Memory B cell (primary cell): ENCODE results near the gene CDH19.

Experiments used
- ATAC-seq: fragments of 150-1000 bp; cut with Tn5 transposase; 2 replicates; pipeline ENCODE4 v1.10.0; 2021; ENCODE audit warnings: low read depth, mild to moderate bottlenecking, moderate library complexity
- DNase-seq, 2 donors: peaks; one replicate each; pipeline ENCODE4 v3.0.0; 2022; ENCODE audit warnings: low spot score in 2 of 2
- H3K27ac Mint-ChIP-seq: one replicate; pipeline ENCODE4 v1.8.0; 2022; ENCODE audit warnings: mild to moderate bottlenecking, moderate library complexity, mixed read lengths
- H3K27me3 Mint-ChIP-seq: one replicate; pipeline ENCODE4 v1.8.0; 2022; ENCODE audit warnings: mixed read lengths
- H3K36me3 Mint-ChIP-seq: one replicate; pipeline ENCODE4 v1.8.0; 2022; ENCODE audit warnings: mild to moderate bottlenecking, mixed read lengths
- H3K4me1 Mint-ChIP-seq: one replicate; pipeline ENCODE4 v1.8.0; 2022; ENCODE audit warnings: mixed read lengths
- H3K4me3 Mint-ChIP-seq: one replicate; pipeline ENCODE4 v1.8.0; 2022; ENCODE audit warnings: mild to moderate bottlenecking, moderate library complexity, mixed read lengths
- H3K9me3 Mint-ChIP-seq: one replicate; pipeline ENCODE4 v1.8.0; 2022; ENCODE audit warnings: mixed read lengths

Gene CDH19

DNA sequence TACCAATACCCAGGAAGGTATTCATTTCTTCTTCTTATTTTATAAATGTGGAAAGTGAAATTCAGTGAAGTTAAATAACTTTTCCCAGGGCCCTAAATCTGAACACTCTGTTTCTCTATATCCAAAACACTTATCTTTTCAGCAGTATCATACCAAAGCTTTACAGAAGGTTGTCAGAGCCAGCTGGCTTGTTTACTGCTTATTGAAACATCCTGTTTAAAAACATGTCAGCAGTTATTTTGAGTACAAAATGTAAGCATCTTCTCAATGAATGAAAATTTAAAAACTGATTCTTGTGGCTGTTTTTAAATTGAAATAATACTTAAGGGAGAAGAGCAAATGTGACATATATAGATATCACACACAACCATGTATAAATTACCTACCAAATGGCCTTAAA is 11.3 kb upstream of the CDH19 start:
- H3K9me3 Mint-ChIP-seq, result no peaks in the 10 kb centered on the region
- no peaks in the 10 kb centered on the region for H3K4me1 Mint-ChIP-seq
- H3K4me3 Mint-ChIP-seq, result no peak overlapping the region
- H3K36me3 Mint-ChIP-seq, result no peaks in the 10 kb centered on the region
- no peak for DNase-seq
- no peak for ATAC-seq
- no peaks in the 10 kb centered on the region for H3K27me3 Mint-ChIP-seq
- no peak overlapping the region for H3K27ac Mint-ChIP-seq

DNA sequence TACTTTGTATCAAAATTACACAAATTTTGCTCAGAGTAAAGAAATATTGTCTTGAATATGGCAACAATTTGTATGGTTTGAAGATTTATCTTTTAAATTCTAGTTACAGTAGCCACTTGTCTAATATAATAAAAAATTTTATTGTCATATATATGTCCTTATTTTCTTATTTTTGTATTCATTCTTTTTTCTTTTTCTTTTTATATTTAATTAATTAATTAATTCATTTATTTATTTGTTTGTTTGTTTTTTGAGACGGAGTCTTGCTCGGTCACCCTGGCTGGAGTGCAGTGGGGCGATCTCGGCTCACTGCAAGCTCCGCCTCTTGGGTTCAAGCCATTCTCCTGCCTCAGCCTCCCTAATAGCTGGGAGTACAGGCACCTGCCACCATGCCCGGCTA is 3.7 kb upstream of the CDH19 start:
- Mint-ChIP-seq H3K27me3 (no peaks in the 10 kb centered on the region), H3K27ac (no peak overlapping the region), H3K36me3 (no peaks in the 10 kb centered on the region), H3K4me3 (no peak overlapping the region), H3K4me1 (no peaks in the 10 kb centered on the region), H3K9me3 (no peaks in the 10 kb centered on the region)
- DNase-seq, result no peak
- no peak for ATAC-seq

DNA sequence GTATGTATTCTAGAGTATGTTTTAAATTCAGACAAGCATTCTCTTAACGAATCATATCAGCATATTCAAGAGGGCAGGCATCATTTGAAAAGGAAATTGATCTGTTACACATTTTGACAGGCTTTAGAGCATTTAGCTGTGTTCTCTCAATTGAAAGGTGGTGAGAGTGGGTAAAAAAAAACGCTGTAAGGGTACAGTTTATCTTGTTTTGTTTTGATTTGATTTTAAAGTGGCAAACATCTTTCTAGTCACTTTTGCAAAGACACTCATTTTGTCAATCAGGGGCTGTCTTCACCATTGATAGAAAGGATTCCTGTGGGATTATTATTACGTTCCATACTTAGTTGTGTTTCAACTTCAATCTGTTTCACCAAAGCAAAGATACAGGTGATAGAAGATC is 2.2 kb downstream of the CDH19 start:
- Mint-ChIP-seq H3K9me3 (no peaks in the 10 kb centered on the region), H3K36me3 (no peaks in the 10 kb centered on the region), H3K4me3 (no peak overlapping the region), H3K27ac (no peak overlapping the region), H3K4me1 (no peaks in the 10 kb centered on the region), H3K27me3 (no peaks in the 10 kb centered on the region)
- no peak for DNase-seq
- no peak for ATAC-seq

- H3K4me3 Mint-ChIP-seq, result no peak overlapping the region
- no peaks in the 10 kb centered on the region for H3K27me3 Mint-ChIP-seq
- no peak for ATAC-seq
- no peaks in the 10 kb centered on the region for H3K36me3 Mint-ChIP-seq
- H3K4me1 Mint-ChIP-seq, result no peaks in the 10 kb centered on the region
- DNase-seq, result no peak
- H3K9me3 Mint-ChIP-seq, result peaks cover 3% of the 10 kb centered on the region
- H3K27ac Mint-ChIP-seq, result no peak overlapping the region
Observed at GRCh38 chr18:66599190-66599589, 4.7 kb downstream of the CDH19 start.

- Mint-ChIP-seq H3K27ac (no peak overlapping the region), H3K4me3 (no peak overlapping the region), H3K4me1 (no peaks in the 10 kb centered on the region), H3K36me3 (no peaks in the 10 kb centered on the region), H3K27me3 (no peaks in the 10 kb centered on the region), H3K9me3 (no peaks in the 10 kb centered on the region)
- no peak for DNase-seq
- ATAC-seq, result no peak
Observed at GRCh38 chr18:66587430-66587829, 16.5 kb downstream of the CDH19 start.

DNA sequence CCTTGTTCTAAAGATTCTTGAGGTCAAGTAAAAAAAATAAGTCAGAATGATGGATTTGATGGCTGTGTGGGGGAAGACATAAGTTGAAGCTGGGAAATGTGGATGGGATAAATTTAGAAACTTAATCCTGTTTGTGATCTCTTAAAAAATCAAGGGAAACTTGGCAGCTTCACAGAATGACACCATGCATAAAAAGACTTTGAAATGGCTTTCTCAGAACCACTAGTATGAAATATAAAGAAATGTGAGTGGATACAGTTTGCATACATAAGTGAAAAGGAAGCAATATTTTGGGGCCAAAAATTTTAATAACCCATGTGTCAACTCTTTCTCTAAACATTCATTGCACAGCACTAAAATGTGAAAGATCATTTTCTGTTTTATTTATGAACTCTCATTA is 21.7 kb downstream of the CDH19 start:
- no peak overlapping the region for H3K27ac Mint-ChIP-seq
- H3K27me3 Mint-ChIP-seq, result no peaks in the 10 kb centered on the region
- no peak overlapping the region for H3K4me3 Mint-ChIP-seq
- ATAC-seq, result no peak
- H3K4me1 Mint-ChIP-seq, result no peaks in the 10 kb centered on the region
- no peak for DNase-seq
- H3K36me3 Mint-ChIP-seq, result no peaks in the 10 kb centered on the region
- H3K9me3 Mint-ChIP-seq, result no peaks in the 10 kb centered on the region

DNA sequence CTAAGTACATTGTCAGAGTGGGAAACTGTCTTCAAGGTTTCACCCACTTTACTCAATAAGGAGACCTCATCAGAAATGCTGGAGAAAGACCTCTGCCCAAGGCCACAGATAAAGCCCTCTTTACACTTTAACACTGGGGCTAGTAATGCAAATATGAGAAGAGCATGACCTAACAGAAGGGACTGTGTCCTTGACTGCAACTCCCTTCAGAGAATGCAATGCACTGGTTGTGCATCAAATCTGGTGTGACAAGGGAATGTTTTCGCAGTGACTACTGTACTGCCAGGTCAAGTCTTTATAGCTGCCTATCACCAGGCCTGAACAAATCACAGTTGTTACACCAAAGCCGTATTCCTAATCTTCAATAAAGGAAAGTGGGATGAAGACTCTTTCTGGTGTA is 28.6 kb downstream of the CDH19 start:
- H3K27me3 Mint-ChIP-seq, result no peaks in the 10 kb centered on the region

DNA sequence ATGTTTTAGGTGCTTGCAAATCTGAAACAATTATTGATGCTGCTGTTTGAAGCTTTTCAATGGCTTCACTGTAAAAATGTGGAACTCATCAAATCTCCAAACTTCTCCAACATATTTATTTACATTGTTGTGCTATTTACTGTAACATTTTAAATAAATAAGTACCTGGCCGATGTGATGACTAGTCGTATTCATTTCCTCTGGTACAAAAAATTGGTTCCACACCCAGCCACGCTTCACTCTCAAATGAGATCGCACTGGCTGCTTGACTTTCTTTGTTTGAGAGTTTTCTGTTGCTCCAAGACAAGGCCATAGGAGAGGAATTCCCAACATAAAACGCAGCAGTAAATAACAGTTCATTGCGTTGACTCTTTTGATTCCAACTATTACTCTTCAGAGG is 32.0 kb downstream of the CDH19 start:
- Mint-ChIP-seq H3K27me3 (no peaks in the 10 kb centered on the region), H3K4me3 (no peak overlapping the region), H3K9me3 (peaks cover 1% of the 10 kb centered on the region), H3K27ac (no peak overlapping the region), H3K36me3 (no peaks in the 10 kb centered on the region), H3K4me1 (no peaks in the 10 kb centered on the region)
- DNase-seq (no peak), ATAC-seq (no peak)

More for the DNA sequence above, 28.6 kb downstream of the CDH19 start:
- ATAC-seq (no peak), DNase-seq (no peak)
- no peak overlapping the region for H3K27ac Mint-ChIP-seq
- H3K4me3 Mint-ChIP-seq, result no peak overlapping the region
- H3K9me3 Mint-ChIP-seq, result no peaks in the 10 kb centered on the region
- H3K4me1 Mint-ChIP-seq, result no peaks in the 10 kb centered on the region
- no peaks in the 10 kb centered on the region for H3K36me3 Mint-ChIP-seq

DNA sequence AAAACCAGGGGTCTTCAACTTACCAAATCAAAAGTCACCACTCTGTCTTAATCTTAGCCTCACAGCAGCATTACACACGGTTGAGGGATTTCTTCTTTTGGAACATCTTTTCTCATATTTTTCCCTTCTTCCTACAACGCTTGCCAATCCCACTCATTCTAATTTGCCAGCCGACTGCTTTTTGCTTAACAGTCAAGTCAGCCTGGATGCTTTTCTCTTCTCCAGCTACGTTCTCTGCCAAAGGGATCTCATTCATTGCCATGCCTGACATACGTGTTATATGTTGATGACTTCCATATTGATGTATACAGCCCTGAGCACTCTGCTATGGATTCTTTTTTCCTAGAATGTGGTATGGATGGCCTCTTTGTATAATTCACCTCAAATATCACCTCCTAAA is 37.3 kb downstream of the CDH19 start:
- ATAC-seq, result no peak
- H3K4me3 Mint-ChIP-seq, result no peak overlapping the region
- H3K4me1 Mint-ChIP-seq, result no peaks in the 10 kb centered on the region
- no peaks in the 10 kb centered on the region for H3K27me3 Mint-ChIP-seq
- no peak overlapping the region for H3K27ac Mint-ChIP-seq
- no peak for DNase-seq
- no peaks in the 10 kb centered on the region for H3K36me3 Mint-ChIP-seq
- H3K9me3 Mint-ChIP-seq, result peaks cover 3% of the 10 kb centered on the region

DNA sequence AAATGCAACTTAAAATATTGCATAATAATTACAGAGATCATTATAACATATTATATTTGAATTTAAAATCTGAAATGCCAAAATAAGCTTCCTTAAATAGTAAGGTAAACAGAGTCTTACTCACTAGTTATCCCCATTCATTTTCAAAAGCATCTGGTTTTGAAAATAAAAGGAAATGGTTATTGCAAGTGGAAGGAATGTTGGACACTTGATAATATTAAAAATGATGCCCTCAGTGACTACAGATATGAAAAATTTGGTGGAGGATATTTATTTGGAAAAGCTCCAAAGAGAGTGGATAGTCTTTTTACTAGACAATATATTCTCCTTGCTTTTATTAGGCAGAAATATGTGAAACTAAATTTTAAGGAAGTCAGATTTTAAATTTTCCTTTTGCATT is 39.7 kb downstream of the CDH19 start:
- Mint-ChIP-seq H3K27ac (no peak overlapping the region), H3K9me3 (peaks cover 3% of the 10 kb centered on the region), H3K36me3 (no peaks in the 10 kb centered on the region), H3K27me3 (no peaks in the 10 kb centered on the region), H3K4me3 (no peak overlapping the region), H3K4me1 (no peaks in the 10 kb centered on the region)
- ATAC-seq (no peak), DNase-seq (no peak)

GRCh38 chr18:66562279-66562678 is 41.6 kb downstream of the CDH19 start:
- peaks cover 3% of the 10 kb centered on the region for H3K9me3 Mint-ChIP-seq
- DNase-seq (no peak), ATAC-seq (no peak)
- H3K36me3 Mint-ChIP-seq, result no peaks in the 10 kb centered on the region
- H3K4me3 Mint-ChIP-seq, result no peak overlapping the region
- H3K27me3 Mint-ChIP-seq, result no peaks in the 10 kb centered on the region
- no peaks in the 10 kb centered on the region for H3K4me1 Mint-ChIP-seq
- no peak overlapping the region for H3K27ac Mint-ChIP-seq

DNA sequence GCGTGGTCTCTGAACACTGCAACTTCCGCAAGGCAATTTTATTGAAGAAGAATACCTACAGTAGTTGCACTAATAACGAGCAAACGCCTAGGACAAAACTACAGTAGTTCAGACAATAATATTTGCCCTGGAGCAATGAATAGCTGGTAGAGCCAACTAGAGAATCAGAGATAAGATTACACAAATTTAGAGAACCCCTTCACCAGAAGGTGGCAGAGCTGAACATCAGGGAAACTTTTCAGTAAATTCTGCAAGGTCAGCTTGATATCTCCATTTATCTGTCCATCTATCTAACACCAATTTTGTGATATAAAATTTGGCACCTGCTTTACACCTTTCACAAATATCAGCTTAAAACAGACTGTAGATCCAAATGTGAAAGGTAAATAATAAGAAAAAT is 43.8 kb downstream of the CDH19 start:
- H3K9me3 Mint-ChIP-seq, result no peaks in the 10 kb centered on the region
- no peak overlapping the region for H3K4me3 Mint-ChIP-seq
- H3K27me3 Mint-ChIP-seq, result no peaks in the 10 kb centered on the region
- ATAC-seq (no peak), DNase-seq (no peak)
- no peaks in the 10 kb centered on the region for H3K36me3 Mint-ChIP-seq
- no peak overlapping the region for H3K27ac Mint-ChIP-seq
- no peaks in the 10 kb centered on the region for H3K4me1 Mint-ChIP-seq

GRCh38 chr18:66558773-66559172 is 45.1 kb downstream of the CDH19 start:
- no peaks in the 10 kb centered on the region for H3K36me3 Mint-ChIP-seq
- H3K27ac Mint-ChIP-seq, result no peak overlapping the region
- DNase-seq, result no peak
- no peak overlapping the region for H3K4me3 Mint-ChIP-seq
- no peaks in the 10 kb centered on the region for H3K27me3 Mint-ChIP-seq
- H3K9me3 Mint-ChIP-seq, result no peaks in the 10 kb centered on the region
- H3K4me1 Mint-ChIP-seq, result no peaks in the 10 kb centered on the region
- no peak for ATAC-seq

DNA sequence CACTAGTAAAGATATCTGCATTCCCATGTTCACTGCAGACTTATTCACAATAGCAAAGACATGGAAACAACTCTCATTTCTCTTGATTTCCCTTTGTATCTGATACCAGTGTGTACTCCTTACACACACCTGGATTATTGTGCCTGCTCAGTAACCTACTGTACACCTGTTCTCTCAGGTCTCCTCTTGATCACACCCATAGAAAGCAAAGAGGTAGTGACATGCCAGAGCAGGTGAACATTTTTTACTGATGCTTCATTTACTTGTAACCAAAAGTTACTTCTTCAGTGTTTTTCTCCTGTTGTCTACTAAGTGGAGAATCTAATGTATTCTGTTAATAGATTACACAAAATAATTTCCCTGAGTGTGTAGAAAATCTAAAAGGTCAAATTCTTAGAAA is 46.8 kb downstream of the CDH19 start:
- ATAC-seq (no peak), DNase-seq (no peak)
- no peaks in the 10 kb centered on the region for H3K36me3 Mint-ChIP-seq
- no peaks in the 10 kb centered on the region for H3K4me1 Mint-ChIP-seq
- H3K27me3 Mint-ChIP-seq, result no peaks in the 10 kb centered on the region
- no peak overlapping the region for H3K4me3 Mint-ChIP-seq
- H3K27ac Mint-ChIP-seq, result no peak overlapping the region
- no peaks in the 10 kb centered on the region for H3K9me3 Mint-ChIP-seq

- Mint-ChIP-seq H3K4me3 (no peak overlapping the region), H3K4me1 (no peaks in the 10 kb centered on the region), H3K9me3 (no peaks in the 10 kb centered on the region), H3K27ac (no peak overlapping the region), H3K36me3 (no peaks in the 10 kb centered on the region), H3K27me3 (no peaks in the 10 kb centered on the region)
- DNase-seq (no peak), ATAC-seq (no peak)
Observed at GRCh38 chr18:66555585-66555984, 48.3 kb downstream of the CDH19 start.

GRCh38 chr18:66553824-66554223 is 50.1 kb downstream of the CDH19 start:
- no peak for ATAC-seq
- DNase-seq, result no peak
- Mint-ChIP-seq H3K27me3 (no peaks in the 10 kb centered on the region), H3K27ac (no peak overlapping the region), H3K4me1 (no peaks in the 10 kb centered on the region), H3K9me3 (no peaks in the 10 kb centered on the region), H3K4me3 (no peak overlapping the region), H3K36me3 (no peaks in the 10 kb centered on the region)
